Smooth muscle cell (in vitro differentiated cells): Measurements from ENCODE around the gene CCRL2. TPM values are rescaled to one million over a fixed set of nuclear protein-coding genes. Genes with fewer than 3 reads are reported as not detected.
"Not testable (repeated sequence)": the region's sequence is repeated elsewhere in the genome, so short reads cannot be mapped to it uniquely, and the experiment has no call there.

Experiments used
- DNase-seq: peaks from one replicate; lab custom pipeline; 2025; ENCODE audit not compliant: unreplicated experiment; lab: John Stamatoyannopoulos, UW
- H2AFZ ChIP-seq: fragments of 200-600 bp; sonication (generic); 2 replicates; pipeline ENCODE4 v1.6.0; 2016; ENCODE audit warnings: antibody characterized with exemption, low read depth, mild to moderate bottlenecking
- H3F3A ChIP-seq: fragments of 200-600 bp; sonication (generic); 2 replicates; pipeline ENCODE4 v1.6.0; 2017; ENCODE audit warnings: antibody characterized with exemption, low read depth
- H3K27ac ChIP-seq: fragments of 200-600 bp; sonication (generic); 2 replicates; pipeline ENCODE4 v1.5.1; 2016; ENCODE audit warnings: low read depth, mild to moderate bottlenecking
- H3K27me3 ChIP-seq: fragments of 200-600 bp; sonication (generic); 2 replicates; pipeline ENCODE4 v1.6.1; 2016; ENCODE audit warnings: low read depth, mild to moderate bottlenecking
- H3K36me3 ChIP-seq: fragments of 200-600 bp; sonication (generic); 2 replicates; pipeline ENCODE4 v1.5.1; 2016; ENCODE audit warnings: low read depth
- H3K4me1 ChIP-seq: fragments of 200-600 bp; sonication (generic); 2 replicates; pipeline ENCODE4 v1.5.1; 2016; ENCODE audit warnings: low read depth
- H3K4me2 ChIP-seq: fragments of 200-600 bp; sonication (generic); 2 replicates; pipeline ENCODE4 v1.6.0; 2016; ENCODE audit warnings: mild to moderate bottlenecking
- H3K4me3 ChIP-seq: fragments of 200-600 bp; sonication (generic); 2 replicates; pipeline ENCODE4 v1.5.1; 2016; ENCODE audit warnings: mild to moderate bottlenecking
- H3K79me2 ChIP-seq: fragments of 200-600 bp; sonication (generic); 2 replicates; pipeline ENCODE4 v1.6.0; 2016; ENCODE audit warnings: low read depth, mild to moderate bottlenecking
- H3K9ac ChIP-seq: fragments of 200-600 bp; sonication (generic); 2 replicates; pipeline ENCODE4 v1.6.0; 2016; ENCODE audit warnings: low read depth
- H3K9me3 ChIP-seq: fragments of 200-600 bp; sonication (generic); replicated peaks from 2 replicates; pipeline ENCODE4 v1.5.1; 2016; ENCODE audit warnings: low read depth
- H4K20me1 ChIP-seq: fragments of 200-600 bp; sonication (generic); 2 replicates; pipeline ENCODE4 v1.6.0; 2016; ENCODE audit warnings: low read depth
- CTCF ChIP-seq: fragments of 200-600 bp; sonication (generic); IDR thresholded peaks from 2 replicates; pipeline ENCODE4 v1.5.1; 2017; ENCODE audit warnings: borderline replicate concordance, mild to moderate bottlenecking, antibody characterized with exemption; ENCODE audit not compliant: insufficient read depth, poor library complexity, severe bottlenecking
- WGBS: methylation state at CpG from one replicate; pipeline ENCODE4 v1.1.7; 2016; ENCODE audit warnings: low lambda C conversion rate; 5-methylcytosine and 5-hydroxymethylcytosine counted together
- polyA plus RNA-seq: library from polyadenylated mRNA; unstranded; fragments of >200 nt; fragmentation: Nextera tagmentation; extraction: Ambion mirVana; gene quantifications from 2 replicates; pipeline ENCODE4 v1.2.1, GENCODE V29; 2016
- total RNA-seq: library from RNA; depleted of rRNA; stranded (reverse); fragments of >200 nt; gene quantifications from 2 replicates; pipeline ENCODE4 v1.2.3, GENCODE V29; 2014

Gene CCRL2
- total and polyA plus RNA-seq, 2 experiments from 2014 or later: not detected

GRCh38 chr3:46429671-46430070 is 22.6 kb downstream of the CCRL2 start:
- Histone ChIP-seq H3K9me3 (no peaks in the 10 kb centered on the region), H4K20me1 (no peaks in the 10 kb centered on the region), H3K27ac (no peak overlapping the region), H3K4me3 (no peak overlapping the region), H3K79me2 (no peaks in the 10 kb centered on the region), H2AFZ (no peak overlapping the region), H3F3A (no peaks in the 10 kb centered on the region), H3K4me1 (no peaks in the 10 kb centered on the region), H3K4me2 (no peak overlapping the region), H3K36me3 (no peaks in the 10 kb centered on the region), H3K27me3 (no peaks in the 10 kb centered on the region), H3K9ac (no peak overlapping the region)
- no peak for TF ChIP-seq CTCF
- no peak for DNase-seq
- WGBS: 86% methylated on average over 5 of the region's 5 CpGs

- H4K20me1 ChIP-seq, H3K4me3 ChIP-seq, H3F3A ChIP-seq, H3K9me3 ChIP-seq, H3K27ac ChIP-seq, H3K27me3 ChIP-seq, H3K36me3 ChIP-seq, H2AFZ ChIP-seq, DNase-seq, H3K4me1 ChIP-seq, H3K79me2 ChIP-seq, H3K4me2 ChIP-seq, H3K9ac ChIP-seq: not testable (repeated sequence)
- 96% methylated on average over 1 of the region's 1 CpG for WGBS
These were observed 23.8 kb downstream of the CCRL2 start for GRCh38 chr3:46430879-46431278.

GRCh38 chr3:46431905-46432304 is 24.8 kb downstream of the CCRL2 start:
- 87% methylated on average over 5 of the region's 5 CpGs for WGBS
- not testable (repeated sequence) for H3K36me3 ChIP-seq, H3K27ac ChIP-seq, H3K27me3 ChIP-seq, H3K4me1 ChIP-seq, H4K20me1 ChIP-seq, H3K4me2 ChIP-seq, H3K79me2 ChIP-seq, DNase-seq, H3K9ac ChIP-seq, H3K9me3 ChIP-seq, H3F3A ChIP-seq, H2AFZ ChIP-seq, H3K4me3 ChIP-seq

- not testable (repeated sequence) for H3K9ac ChIP-seq, H3K36me3 ChIP-seq, H3K4me3 ChIP-seq, H3K27ac ChIP-seq, H3K4me1 ChIP-seq, H3K27me3 ChIP-seq, DNase-seq, H4K20me1 ChIP-seq, H3F3A ChIP-seq, H3K9me3 ChIP-seq, H2AFZ ChIP-seq, H3K4me2 ChIP-seq, H3K79me2 ChIP-seq
- WGBS: 52% methylated on average over 4 of the region's 4 CpGs
These were observed 26.1 kb downstream of the CCRL2 start for GRCh38 chr3:46433118-46433517.

- no peak overlapping the region for H3K27ac ChIP-seq
- DNase-seq: no peak
- no peak overlapping the region for H3K4me2 ChIP-seq
- H4K20me1 ChIP-seq: no peaks in the 10 kb centered on the region
- no peaks in the 10 kb centered on the region for H3K36me3 ChIP-seq
- no peaks in the 10 kb centered on the region for H3K79me2 ChIP-seq
- H3K27me3 ChIP-seq: peaks cover 3% of the 10 kb centered on the region
- TF ChIP-seq CTCF: no peak
- no peaks in the 10 kb centered on the region for H3K4me1 ChIP-seq
- H3F3A ChIP-seq: no peaks in the 10 kb centered on the region
- H3K9me3 ChIP-seq: no peaks in the 10 kb centered on the region
- 95% methylated on average over 1 of the region's 1 CpG for WGBS
- no peak overlapping the region for H2AFZ ChIP-seq
- H3K4me3 ChIP-seq: no peak overlapping the region
- H3K9ac ChIP-seq: no peak overlapping the region
These were observed 26.8 kb downstream of the CCRL2 start for GRCh38 chr3:46433841-46434240.
